Neural progenitor cell (in vitro differentiated cells): ENCODE results near the gene MT1A. TPM values are rescaled to one million over a fixed set of nuclear protein-coding genes. Genes with fewer than 3 reads are reported as not detected.
A peak's percentile ranks its signal among the peaks of the same experiment; 100 is the strongest.

Experiments
- DNase-seq: peaks from one replicate; pipeline ENCODE4 v3.0.0-alpha.2; 2016; ENCODE audit warnings: low spot score
- H2AFZ ChIP-seq: fragments of 200-600 bp; sonication (generic); replicated peaks from 2 replicates; pipeline ENCODE4 v1.6.1; 2016; ENCODE audit warnings: antibody characterized with exemption
- H3F3A ChIP-seq: fragments of 200-600 bp; sonication (generic); 2 replicates; pipeline ENCODE4 v1.6.1; 2016; ENCODE audit warnings: antibody characterized with exemption, low read depth
- H3K27ac ChIP-seq: fragments of 200-600 bp; sonication (generic); 2 replicates; pipeline ENCODE4 v1.5.1; 2016; ENCODE audit warnings: mild to moderate bottlenecking
- H3K27me3 ChIP-seq: fragments of 200-600 bp; sonication (generic); 2 replicates; pipeline ENCODE4 v1.6.1; 2016; ENCODE audit warnings: mild to moderate bottlenecking, moderate library complexity
- H3K36me3 ChIP-seq: fragments of 200-600 bp; sonication (generic); 2 replicates; pipeline ENCODE4 v1.5.1; 2016
- H3K4me1 ChIP-seq: fragments of 200-600 bp; sonication (generic); 2 replicates; pipeline ENCODE4 v1.6.1; 2016; ENCODE audit warnings: mixed run types
- H3K4me2 ChIP-seq: fragments of 200-600 bp; sonication (generic); 2 replicates; pipeline ENCODE4 v1.6.1; 2016
- H3K4me3 ChIP-seq: fragments of 200-600 bp; sonication (generic); 2 replicates; pipeline ENCODE4 v1.5.1; 2016
- H3K79me2 ChIP-seq: fragments of 200-600 bp; sonication (generic); 2 replicates; pipeline ENCODE4 v1.6.1; 2016; ENCODE audit warnings: low read depth
- H3K9ac ChIP-seq: fragments of 200-600 bp; sonication (generic); 2 replicates; pipeline ENCODE4 v1.6.1; 2016
- H3K9me3 ChIP-seq: fragments of 200-600 bp; sonication (generic); 2 replicates; pipeline ENCODE4 v1.5.1; 2016; ENCODE audit warnings: low read depth
- H4K20me1 ChIP-seq: fragments of 200-600 bp; sonication (generic); 2 replicates; pipeline ENCODE4 v1.6.1; 2016; ENCODE audit warnings: low read depth
- H3K27ac Mint-ChIP-seq: 3 replicates; pipeline ENCODE4 v1.8.0; 2021; ENCODE audit warnings: mixed read lengths
- H3K27me3 Mint-ChIP-seq: 2 replicates; pipeline ENCODE4 v1.8.0; 2022; ENCODE audit warnings: low read depth, mild to moderate bottlenecking, inconsistent platforms, moderate library complexity, mixed read lengths; ENCODE audit not compliant: insufficient read depth
- H3K36me3 Mint-ChIP-seq: 3 replicates; pipeline ENCODE4 v1.8.0; 2021; ENCODE audit warnings: mixed read lengths
- H3K4me1 Mint-ChIP-seq: 3 replicates; pipeline ENCODE4 v1.8.0; 2021; ENCODE audit warnings: mixed read lengths
- H3K4me3 Mint-ChIP-seq: 3 replicates; pipeline ENCODE4 v1.8.0; 2021; ENCODE audit warnings: mild to moderate bottlenecking, moderate library complexity, mixed read lengths
- H3K9me3 Mint-ChIP-seq: 3 replicates; pipeline ENCODE4 v1.8.0; 2020; ENCODE audit warnings: mixed read lengths
- CTCF ChIP-seq: fragments of 200-600 bp; sonication (generic); IDR thresholded peaks from 2 replicates; pipeline ENCODE4 v1.5.1; 2017; ENCODE audit warnings: antibody characterized with exemption, mild to moderate bottlenecking
- EZH2 ChIP-seq: fragments of 200-600 bp; sonication (generic); IDR thresholded peaks from 2 replicates; pipeline ENCODE4 v1.6.1; 2017; ENCODE audit warnings: antibody characterized with exemption, mild to moderate bottlenecking, moderate library complexity
- EZH2phosphoT487 ChIP-seq: fragments of 200-600 bp; sonication (generic); IDR thresholded peaks from 2 replicates; pipeline ENCODE4 v1.6.1; 2017; ENCODE audit warnings: antibody characterized with exemption
- total RNA-seq: library from RNA; depleted of rRNA; stranded (reverse); fragments of >200 nt; gene quantifications from 2 replicates; pipeline ENCODE4 v1.2.3, GENCODE V29; 2015; ENCODE audit warnings: low replicate concordance

MT1A gene
- total RNA-seq, 1 donor from 2014 or later: not detected

GRCh38 chr16:56653218-56653617, 14.8 kb downstream of the MT1A start:
- Mint-ChIP-seq H3K4me3 (no peak overlapping the region), H3K27ac (no peak overlapping the region), H3K27me3 (peaks cover 34% of the 10 kb centered on the region), H3K9me3 (no peaks in the 10 kb centered on the region), H3K36me3 (no peaks in the 10 kb centered on the region), H3K4me1 (peaks cover 7% of the 10 kb centered on the region)
- no peak overlapping the region for H3K9ac ChIP-seq
- no peak overlapping the region for H3K4me2 ChIP-seq
- TF ChIP-seq EZH2 (no peak), EZH2phosphoT487 (no peak), CTCF (no peak)
- no peaks in the 10 kb centered on the region for H3K36me3 ChIP-seq
- H4K20me1 ChIP-seq: peaks cover 5% of the 10 kb centered on the region
- DNase-seq: no peak
- H3K79me2 ChIP-seq: no peaks in the 10 kb centered on the region
- H3K9me3 ChIP-seq: no peaks in the 10 kb centered on the region
- H3K27me3 ChIP-seq: peaks cover 97% of the 10 kb centered on the region
- peaks cover 4% of the 10 kb centered on the region for H3K4me1 ChIP-seq
- peaks cover 11% of the 10 kb centered on the region for H3F3A ChIP-seq
- H3K4me3 ChIP-seq: no peak overlapping the region
- H2AFZ ChIP-seq: no peak overlapping the region
- H3K27ac ChIP-seq: no peak overlapping the region

GRCh38 chr16:56657555-56658326, 19.3 kb downstream of the MT1A start, which contains the start of gene MT1F:
MT1F (plus strand) TSS chr16:56657959; CDS start chr16:56658059, 100 bp downstream.
- Mint-ChIP-seq H3K9me3 (no peaks in the 10 kb centered on the region), H3K36me3 (no peaks in the 10 kb centered on the region), H3K4me3 (peak within 1 kb of the TSS; percentile 88), H3K27me3 (peaks cover 52% of the 10 kb centered on the region), H3K4me1 (peaks cover 12% of the 10 kb centered on the region), H3K27ac (no peak within 1 kb of the TSS)
- Histone ChIP-seq H3K4me3 (peak within 1 kb of the TSS; percentile 56), H3K9me3 (no peaks in the 10 kb centered on the region), H4K20me1 (peaks cover 8% of the 10 kb centered on the region), H3K36me3 (no peaks in the 10 kb centered on the region), H3K79me2 (no peaks in the 10 kb centered on the region), H3K27me3 (peaks cover 97% of the 10 kb centered on the region), H3F3A (peaks cover 13% of the 10 kb centered on the region), H2AFZ (peak within 1 kb of the TSS; percentile 74), H3K9ac (no peak within 1 kb of the TSS), H3K4me1 (peaks cover 7% of the 10 kb centered on the region), H3K4me2 (peak within 1 kb of the TSS; percentile 86), H3K27ac (no peak within 1 kb of the TSS)
- DNase-seq: peak; percentile 89
- TF ChIP-seq CTCF: no peak
- peak; percentile 23 for TF ChIP-seq EZH2phosphoT487
- peak; percentile 61 for TF ChIP-seq EZH2

GRCh38 chr16:56658327-56658875, 19.9 kb downstream of the MT1A start:
- peaks cover 13% of the 10 kb centered on the region for H3F3A ChIP-seq
- Mint-ChIP-seq H3K4me1 (peaks cover 13% of the 10 kb centered on the region), H3K36me3 (no peaks in the 10 kb centered on the region), H3K4me3 (peak overlapping the region; percentile 88), H3K27me3 (peaks cover 55% of the 10 kb centered on the region), H3K27ac (no peak overlapping the region), H3K9me3 (no peaks in the 10 kb centered on the region)
- H3K9ac ChIP-seq: no peak overlapping the region
- peaks cover 10% of the 10 kb centered on the region for H3K4me1 ChIP-seq
- H3K27ac ChIP-seq: no peak overlapping the region
- peak overlapping the region; percentile 56 for H3K4me3 ChIP-seq
- no peaks in the 10 kb centered on the region for H3K79me2 ChIP-seq
- no peaks in the 10 kb centered on the region for H3K36me3 ChIP-seq
- H4K20me1 ChIP-seq: peaks cover 12% of the 10 kb centered on the region
- H2AFZ ChIP-seq: peak overlapping the region; percentile 74
- H3K27me3 ChIP-seq: peaks cover 97% of the 10 kb centered on the region
- DNase-seq: no peak
- H3K4me2 ChIP-seq: peak overlapping the region; percentile 86
- no peaks in the 10 kb centered on the region for H3K9me3 ChIP-seq
- TF ChIP-seq CTCF (no peak), EZH2phosphoT487 (no peak), EZH2 (no peak)
